ENCODE data around the gene SPRED1. TPM values are rescaled to one million over a fixed set of nuclear protein-coding genes. Genes with fewer than 3 reads are reported as not detected.
"Not testable (repeated sequence)": the region's sequence is repeated elsewhere in the genome, so short reads cannot be mapped to it uniquely, and the experiment has no call there.

SPRED1 gene
- total RNA-seq, 1 donor from 2014 or later: 29.3 TPM

- no peak overlapping the region for H3K4me3 Mint-ChIP-seq (ENCODE audit: unreplicated experiment)
- H3K27me3 Mint-ChIP-seq (ENCODE audit: unreplicated experiment): no peaks in the 10 kb centered on the region
- H3K9me3 Mint-ChIP-seq (ENCODE audit: unreplicated experiment): no peaks in the 10 kb centered on the region
- H3K4me1 Mint-ChIP-seq (ENCODE audit: unreplicated experiment): peaks cover 11% of the 10 kb centered on the region
- TF ChIP-seq, protein P1, sequence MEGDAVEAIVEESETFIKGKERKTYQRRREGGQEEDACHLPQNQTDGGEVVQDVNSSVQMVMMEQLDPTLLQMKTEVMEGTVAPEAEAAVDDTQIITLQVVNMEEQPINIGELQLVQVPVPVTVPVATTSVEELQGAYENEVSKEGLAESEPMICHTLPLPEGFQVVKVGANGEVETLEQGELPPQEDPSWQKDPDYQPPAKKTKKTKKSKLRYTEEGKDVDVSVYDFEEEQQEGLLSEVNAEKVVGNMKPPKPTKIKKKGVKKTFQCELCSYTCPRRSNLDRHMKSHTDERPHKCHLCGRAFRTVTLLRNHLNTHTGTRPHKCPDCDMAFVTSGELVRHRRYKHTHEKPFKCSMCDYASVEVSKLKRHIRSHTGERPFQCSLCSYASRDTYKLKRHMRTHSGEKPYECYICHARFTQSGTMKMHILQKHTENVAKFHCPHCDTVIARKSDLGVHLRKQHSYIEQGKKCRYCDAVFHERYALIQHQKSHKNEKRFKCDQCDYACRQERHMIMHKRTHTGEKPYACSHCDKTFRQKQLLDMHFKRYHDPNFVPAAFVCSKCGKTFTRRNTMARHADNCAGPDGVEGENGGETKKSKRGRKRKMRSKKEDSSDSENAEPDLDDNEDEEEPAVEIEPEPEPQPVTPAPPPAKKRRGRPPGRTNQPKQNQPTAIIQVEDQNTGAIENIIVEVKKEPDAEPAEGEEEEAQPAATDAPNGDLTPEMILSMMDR (IDR thresholded peaks at IDR 0.05; ENCODE audit: unreplicated experiment): no peak
- no peak overlapping the region for H3K27ac Mint-ChIP-seq (ENCODE audit: unreplicated experiment)
- H3K36me3 Mint-ChIP-seq (ENCODE audit: low read depth, unreplicated experiment): peaks cover 13% of the 10 kb centered on the region
- DNase-seq (ENCODE audit: low spot score): no peak
These were observed 21.5 kb downstream of the SPRED1 start for GRCh38 chr15:38274135-38274534.

GRCh38 chr15:38275959-38276358 is 23.3 kb downstream of the SPRED1 start:
- TF ChIP-seq, protein P1 (IDR thresholded peaks at IDR 0.05; ENCODE audit: unreplicated experiment): no peak
- H3K9me3 Mint-ChIP-seq (ENCODE audit: unreplicated experiment): no peaks in the 10 kb centered on the region
- peaks cover 8% of the 10 kb centered on the region for H3K4me1 Mint-ChIP-seq (ENCODE audit: unreplicated experiment)

DNA sequence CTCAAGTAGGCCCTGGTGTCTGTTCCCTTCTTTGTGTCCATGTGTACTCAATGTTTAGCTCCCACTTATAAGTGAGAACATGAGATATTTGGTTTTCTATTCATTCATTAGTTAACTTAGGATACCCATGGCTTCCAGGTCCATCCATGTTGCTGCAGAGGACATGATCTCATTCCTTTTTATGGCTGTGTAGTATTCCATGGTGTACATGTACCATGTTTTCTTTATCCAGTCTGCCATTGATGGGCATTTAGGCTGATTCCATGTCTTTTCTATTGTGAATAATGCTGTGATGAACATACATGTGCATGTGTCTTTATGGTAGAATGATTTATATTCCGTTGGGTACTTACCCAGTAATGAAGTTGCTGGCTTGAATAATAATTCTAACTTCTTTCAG is 24.6 kb downstream of the SPRED1 start:
- H3K4me1 Mint-ChIP-seq (ENCODE audit: unreplicated experiment); H3K27me3 Mint-ChIP-seq (ENCODE audit: unreplicated experiment); H3K36me3 Mint-ChIP-seq (ENCODE audit: low read depth, unreplicated experiment); H3K4me3 Mint-ChIP-seq (ENCODE audit: unreplicated experiment); DNase-seq (ENCODE audit: low spot score); H3K27ac Mint-ChIP-seq (ENCODE audit: unreplicated experiment); H3K9me3 Mint-ChIP-seq (ENCODE audit: unreplicated experiment): not testable (repeated sequence)

More at GRCh38 chr15:38275959-38276358, 23.3 kb downstream of the SPRED1 start:
- H3K27ac Mint-ChIP-seq (ENCODE audit: unreplicated experiment): no peak overlapping the region
- H3K4me3 Mint-ChIP-seq (ENCODE audit: unreplicated experiment): no peak overlapping the region
- H3K27me3 Mint-ChIP-seq (ENCODE audit: unreplicated experiment): no peaks in the 10 kb centered on the region
- DNase-seq (ENCODE audit: low spot score): no peak
- H3K36me3 Mint-ChIP-seq (ENCODE audit: low read depth, unreplicated experiment): no peaks in the 10 kb centered on the region

GRCh38 chr15:38281031-38281430 is 28.4 kb downstream of the SPRED1 start:
- TF ChIP-seq, protein P1 (IDR thresholded peaks at IDR 0.05; ENCODE audit: unreplicated experiment): no peak
- Mint-ChIP-seq H3K27me3 (ENCODE audit: unreplicated experiment) (peaks cover 1% of the 10 kb centered on the region), H3K36me3 (ENCODE audit: low read depth, unreplicated experiment) (no peaks in the 10 kb centered on the region), H3K9me3 (ENCODE audit: unreplicated experiment) (no peaks in the 10 kb centered on the region), H3K27ac (ENCODE audit: unreplicated experiment) (no peak overlapping the region), H3K4me3 (ENCODE audit: unreplicated experiment) (no peak overlapping the region), H3K4me1 (ENCODE audit: unreplicated experiment) (no peaks in the 10 kb centered on the region)
- DNase-seq (ENCODE audit: low spot score): no peak

- Mint-ChIP-seq H3K27me3 (ENCODE audit: unreplicated experiment) (peaks cover 1% of the 10 kb centered on the region), H3K4me3 (ENCODE audit: unreplicated experiment) (no peak overlapping the region), H3K36me3 (ENCODE audit: low read depth, unreplicated experiment) (no peaks in the 10 kb centered on the region), H3K27ac (ENCODE audit: unreplicated experiment) (no peak overlapping the region), H3K4me1 (ENCODE audit: unreplicated experiment) (no peaks in the 10 kb centered on the region), H3K9me3 (ENCODE audit: unreplicated experiment) (no peaks in the 10 kb centered on the region)
- TF ChIP-seq, protein P1 (IDR thresholded peaks at IDR 0.05; ENCODE audit: unreplicated experiment): no peak
- DNase-seq (ENCODE audit: low spot score): no peak
These were observed 30.4 kb downstream of the SPRED1 start for GRCh38 chr15:38283010-38283409.
